ENCODE data around the gene U2AF2. TPM values are rescaled to one million over a fixed set of nuclear protein-coding genes. Genes with fewer than 3 reads are reported as not detected.
A peak's percentile ranks its signal among the peaks of the same experiment; 100 is the strongest.

The U2AF2 gene
- total and polyA plus RNA-seq, 9 of the 15 experiments (the other 6 are each of a cell fraction or from before 2014, with no cell fraction given): 3.0 to 331 (median 157) TPM

DNA sequence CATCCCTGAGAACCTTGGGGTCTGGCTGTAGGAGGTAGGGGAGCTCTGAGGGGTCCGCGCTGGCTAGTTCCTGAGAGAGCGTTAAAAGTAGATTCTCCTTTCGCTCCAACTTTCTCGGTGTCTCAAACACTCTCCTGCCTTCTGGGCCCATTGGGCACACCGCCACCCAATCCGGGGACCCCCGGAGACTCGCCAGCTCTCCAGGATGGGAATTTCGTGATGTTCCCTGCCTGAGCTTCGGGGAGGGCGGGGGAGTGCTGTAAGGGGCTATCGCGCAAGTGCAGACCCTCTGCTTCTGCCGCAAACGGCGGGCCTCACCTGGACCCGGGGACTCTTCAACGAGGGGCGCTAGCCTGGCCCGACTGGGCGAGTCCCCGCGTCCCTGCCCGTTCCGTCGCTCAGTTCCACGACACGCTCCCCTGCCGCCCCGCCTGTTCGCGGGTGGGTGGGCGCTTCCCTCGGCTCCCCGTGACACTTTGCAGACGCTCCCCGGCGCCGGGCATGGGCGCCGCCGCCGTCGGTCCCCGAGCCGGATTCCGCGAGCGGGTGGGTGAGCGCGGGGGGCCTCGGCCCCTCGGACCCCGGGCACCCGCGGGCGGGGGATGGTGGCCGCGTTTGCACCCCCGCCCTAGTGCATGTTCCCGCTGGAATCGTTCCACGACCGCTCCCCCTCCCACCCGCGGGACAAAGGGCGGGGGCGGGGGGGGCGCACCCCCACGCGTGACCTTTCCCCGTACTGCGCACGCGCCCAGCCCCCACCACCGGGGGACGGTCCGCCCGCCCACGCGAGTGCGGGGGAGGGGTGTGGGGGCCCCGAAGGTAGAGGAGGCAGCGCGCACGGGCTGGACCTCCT, 6.9 kb upstream of the U2AF2 start, which contains the start of gene CCDC106 (continued):
- TF ChIP-seq FOXA3 (CRISPR knock-in tag; conservative IDR thresholded peaks at IDR 0.05 in 1 of 2, IDR thresholded peaks at IDR 0.05 in 1 of 2) (no peak), PRPF4 (IDR thresholded peaks at IDR 0.05; ENCODE audit: insufficient read depth, low read depth, low read length, poor library complexity, severe bottlenecking) (no peak), HNRNPLL (IDR thresholded peaks at IDR 0.05; ENCODE audit: low read depth, low read length, poor library complexity, severe bottlenecking) (no peak), CUX1 (CRISPR knock-in tag; IDR thresholded peaks at IDR 0.05) (no peak), SRSF7 (optimal IDR thresholded peaks at IDR 0.05; ENCODE audit: low read depth, low read length) (no peak), ZKSCAN1 (IDR thresholded peaks at IDR 0.05; ENCODE audit: low read depth, low read length) (no peak), HDAC6 (IDR thresholded peaks at IDR 0.05; ENCODE audit: low read depth, low read length) (no peak), PTBP1 (IDR thresholded peaks at IDR 0.05; ENCODE audit: low read depth, low read length) (0 out of 2 replicates have a peak, but pooled peaks have one; percentile 21), NELFE (IDR thresholded peaks at IDR 0.05; ENCODE audit: insufficient read depth, insufficient read length) (no peak), CCAR2 (IDR thresholded peaks at IDR 0.05; ENCODE audit: low read depth, low read length) (no peak), ZNF75A (CRISPR knock-in tag; IDR thresholded peaks at IDR 0.05) (no peak), TAL1 (IDR thresholded peaks at IDR 0.05) (no peak), RAD21 (CRISPR knock-in tag; conservative IDR thresholded peaks at IDR 0.05 in 1 of 2, IDR thresholded peaks at IDR 0.05 in 1 of 2) (no peak), MAFK (IDR thresholded peaks at IDR 0.05; ENCODE audit: low read length) (no peak), ZSCAN29 (IDR thresholded peaks at IDR 0.05) (no peak), CBFA2T2 (conservative IDR thresholded peaks at IDR 0.05) (no peak), ESRRB (CRISPR knock-in tag; IDR thresholded peaks at IDR 0.05; ENCODE audit: borderline replicate concordance) (no peak), PPARD (CRISPR knock-in tag; IDR thresholded peaks at IDR 0.05) (no peak), ETS2 (tag; IDR thresholded peaks at IDR 0.05; ENCODE audit: borderline replicate concordance, poor library complexity, severe bottlenecking) (no peak), STAT5A (IDR thresholded peaks at IDR 0.05; ENCODE audit: borderline replicate concordance, low read length) (no peak), POLR2AphosphoS5 (IDR thresholded peaks at IDR 0.05; ENCODE audit: control insufficient read depth, insufficient read depth, low read depth, low read length) (no peak)
- TF ChIP-seq, protein P1, sequence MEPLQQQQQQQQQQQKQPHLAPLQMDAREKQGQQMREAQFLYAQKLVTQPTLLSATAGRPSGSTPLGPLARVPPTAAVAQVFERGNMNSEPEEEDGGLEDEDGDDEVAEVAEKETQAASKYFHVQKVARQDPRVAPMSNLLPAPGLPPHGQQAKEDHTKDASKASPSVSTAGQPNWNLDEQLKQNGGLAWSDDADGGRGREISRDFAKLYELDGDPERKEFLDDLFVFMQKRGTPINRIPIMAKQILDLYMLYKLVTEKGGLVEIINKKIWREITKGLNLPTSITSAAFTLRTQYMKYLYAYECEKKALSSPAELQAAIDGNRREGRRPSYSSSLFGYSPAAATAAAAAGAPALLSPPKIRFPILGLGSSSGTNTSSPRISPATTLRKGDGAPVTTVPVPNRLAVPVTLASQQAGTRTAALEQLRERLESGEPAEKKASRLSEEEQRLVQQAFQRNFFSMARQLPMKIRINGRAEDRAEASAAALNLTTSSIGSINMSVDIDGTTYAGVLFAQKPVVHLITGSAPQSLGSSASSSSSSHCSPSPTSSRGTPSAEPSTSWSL (CRISPR knock-in tag; IDR thresholded peaks at IDR 0.05; ENCODE audit: borderline replicate concordance): no peak

Data from K562 (cell line).